Measurements from ENCODE around the gene TASP1.
"Not testable (repeated sequence)": the region's sequence is repeated elsewhere in the genome, so short reads cannot be mapped to it uniquely, and the experiment has no call there.

TASP1 gene

DNA sequence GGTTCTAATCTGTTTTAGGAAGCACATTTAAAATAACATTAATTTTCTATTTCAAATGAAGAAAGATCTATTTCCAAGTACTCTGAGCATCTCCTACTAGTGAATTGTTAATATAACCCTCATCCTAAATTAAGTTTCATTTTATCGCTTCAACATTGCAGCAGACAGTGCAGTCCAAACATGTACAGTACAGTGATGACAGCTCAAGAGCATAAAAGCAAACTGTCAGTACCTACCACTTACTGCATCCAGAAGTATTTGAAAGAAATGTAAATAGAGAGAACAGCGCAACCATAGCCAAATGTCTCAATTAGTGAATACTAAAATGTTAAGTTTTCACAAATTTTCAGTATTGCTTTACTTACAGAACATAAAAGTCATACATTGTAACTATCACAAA, 238.3 kb downstream of the TASP1 start:
- DNase-seq (ENCODE audit: low read depth in 2 of 2) = no peak

DNA sequence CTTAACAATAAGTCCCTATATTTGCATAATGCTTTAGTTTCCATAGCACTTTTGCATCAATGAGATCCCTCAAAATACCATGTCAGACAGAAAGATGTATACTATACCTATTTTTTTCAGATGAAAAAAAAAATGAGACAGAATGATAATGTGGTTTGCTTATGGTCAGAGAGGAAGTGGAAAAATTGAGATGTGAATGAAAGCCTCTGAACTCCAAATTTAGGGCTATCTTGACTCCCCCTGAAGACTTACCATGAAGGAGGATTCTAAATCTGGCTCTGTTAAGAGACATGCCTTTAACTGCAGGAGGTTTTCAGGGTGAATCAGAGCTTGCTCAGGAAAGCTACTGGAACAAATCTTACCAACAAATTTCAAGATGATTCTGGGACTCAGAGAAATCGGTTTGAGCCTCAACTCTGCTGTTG, 241.4 kb downstream of the TASP1 start:
- DNase-seq (ENCODE audit: low read depth in 2 of 2) = no peak

DNA sequence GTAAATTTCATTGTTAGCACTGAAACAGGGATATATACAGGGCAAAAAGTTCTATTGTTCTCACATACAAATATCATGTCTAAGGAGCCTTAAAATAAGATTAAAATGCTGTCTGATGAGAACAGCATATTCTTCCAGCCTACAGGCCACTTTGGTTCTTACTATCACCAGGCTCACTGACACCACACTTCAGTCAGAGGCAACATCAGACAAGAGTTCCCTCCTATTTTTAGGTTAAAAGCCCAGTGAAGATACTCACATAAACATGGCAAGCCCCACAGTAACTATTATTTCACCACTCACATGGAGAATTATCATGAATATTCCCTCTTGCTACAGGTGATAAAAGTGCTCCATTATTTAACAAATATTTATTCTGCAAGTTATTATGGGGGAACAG, 241.9 kb downstream of the TASP1 start:
- no peak for DNase-seq (ENCODE audit: low read depth in 2 of 2)

DNA sequence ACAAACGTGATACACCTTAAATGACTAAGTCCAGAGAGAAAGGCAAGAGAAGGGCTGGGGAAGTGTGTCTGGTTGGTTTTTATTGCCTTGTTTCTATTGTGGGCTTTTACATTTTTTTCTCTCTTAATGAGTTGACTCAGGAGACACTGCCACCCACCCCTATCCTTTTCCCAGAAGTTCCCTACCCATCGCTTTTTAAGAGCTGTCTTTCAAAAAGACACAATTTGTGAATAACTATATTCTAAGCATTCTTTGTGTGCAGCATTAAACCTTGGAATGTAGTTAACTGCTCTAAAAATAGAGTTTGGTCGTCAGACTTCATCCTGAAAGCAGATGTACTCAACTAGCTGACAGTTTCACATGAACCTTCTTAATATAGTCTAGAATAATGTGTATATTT, 242.7 kb downstream of the TASP1 start:
- no peak for DNase-seq (ENCODE audit: low read depth in 2 of 2)

DNA sequence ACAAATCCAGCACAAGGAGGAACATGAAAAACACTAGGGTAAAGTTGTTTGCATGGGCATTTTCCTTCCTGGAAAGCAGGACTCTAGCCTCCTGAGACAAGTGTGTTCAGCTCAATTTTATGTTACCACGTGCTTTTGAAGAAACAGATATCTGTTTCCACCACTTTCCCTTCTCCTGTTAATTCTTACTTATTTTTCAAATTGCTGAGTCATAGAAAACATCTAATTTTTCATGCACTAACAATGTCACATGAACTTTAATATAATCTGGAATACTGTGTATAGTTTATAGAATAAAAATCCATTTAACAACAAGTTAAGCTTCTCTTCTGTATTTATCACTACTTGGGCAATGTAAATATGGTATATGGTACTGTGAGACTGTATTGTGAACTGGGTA, 243.5 kb downstream of the TASP1 start:
- DNase-seq (ENCODE audit: low read depth in 2 of 2) = no peak

DNA sequence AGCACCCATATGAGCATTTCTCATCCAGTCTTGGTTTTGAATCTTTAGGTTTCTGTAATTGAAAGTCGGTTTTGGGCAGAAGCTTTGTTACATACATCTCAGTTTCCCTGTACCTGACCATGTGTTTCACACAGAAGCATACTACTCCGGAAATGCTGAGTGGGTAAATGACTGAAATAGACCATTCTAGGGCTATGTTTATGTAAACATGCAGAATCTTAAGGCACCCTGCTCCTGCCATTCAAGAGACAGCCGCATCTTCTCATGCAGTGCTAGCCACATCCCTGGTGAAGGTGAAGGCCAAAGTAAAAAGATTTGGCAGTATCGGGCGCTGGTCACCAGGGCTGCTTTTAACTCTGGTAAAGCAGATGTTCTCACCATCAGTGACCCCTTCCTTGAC, 246.3 kb downstream of the TASP1 start:
- DNase-seq (ENCODE audit: low read depth in 2 of 2) = no peak

DNA sequence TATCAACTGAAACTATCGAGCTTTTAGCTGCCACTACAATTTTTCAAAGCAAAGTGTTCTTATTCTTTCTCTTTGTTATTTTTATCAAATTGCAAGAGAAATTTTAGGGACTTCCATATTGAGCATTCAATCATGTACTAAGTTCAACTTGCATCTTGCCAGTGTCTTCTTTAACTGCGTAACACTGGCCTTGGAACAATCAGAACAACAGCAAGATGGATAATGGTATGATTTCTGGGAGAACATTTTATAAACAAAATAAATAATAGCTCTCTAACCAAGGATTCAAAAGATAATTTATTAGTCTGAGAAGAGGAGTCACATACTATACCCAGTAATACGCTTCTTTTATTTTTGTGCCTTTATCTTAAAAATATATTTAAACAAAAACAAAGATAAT, 249.6 kb downstream of the TASP1 start:
- no peak for DNase-seq (ENCODE audit: low read depth in 2 of 2)

DNA sequence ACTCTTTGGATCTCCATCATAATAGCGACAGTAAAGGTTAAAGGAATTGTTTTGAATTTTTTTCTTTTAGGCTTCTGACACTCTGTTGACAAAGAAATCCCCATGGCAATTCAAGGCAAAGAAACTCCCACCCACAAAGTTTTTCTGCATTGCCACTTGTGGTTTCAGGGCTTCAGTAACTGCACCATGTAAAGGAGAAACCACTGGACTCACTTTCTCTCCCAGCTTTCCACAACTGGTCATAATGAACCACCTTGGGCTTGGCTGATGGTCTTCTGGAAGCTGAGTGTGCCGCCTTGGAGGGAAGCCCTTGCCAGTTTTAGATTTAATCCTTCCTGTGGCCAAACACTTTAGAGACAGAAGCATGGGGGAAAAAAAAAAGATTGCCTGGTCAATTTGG, 254.6 kb downstream of the TASP1 start:
- no peak for DNase-seq (ENCODE audit: low read depth in 2 of 2)

DNA sequence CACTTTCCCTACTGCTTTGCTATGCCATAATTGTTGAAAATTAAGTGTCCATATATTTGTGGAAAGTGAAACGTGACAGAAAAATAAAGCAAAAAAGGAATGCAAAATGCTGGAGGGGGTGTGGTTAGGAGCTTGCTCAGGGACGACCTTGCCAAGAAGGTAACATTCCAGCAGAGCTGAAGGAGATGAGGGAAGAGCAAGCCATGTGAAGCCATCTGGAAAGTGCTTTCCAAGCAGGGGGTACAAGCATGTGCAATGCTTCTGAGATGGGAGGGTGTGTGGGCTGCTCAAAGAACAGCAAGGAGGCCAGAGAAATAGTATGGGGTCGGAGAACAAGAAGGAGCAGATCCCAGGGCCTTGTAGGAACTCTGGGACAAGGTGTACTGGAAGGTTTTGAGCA, 255.9 kb downstream of the TASP1 start:
- no peak for DNase-seq (ENCODE audit: low read depth in 2 of 2)

DNA sequence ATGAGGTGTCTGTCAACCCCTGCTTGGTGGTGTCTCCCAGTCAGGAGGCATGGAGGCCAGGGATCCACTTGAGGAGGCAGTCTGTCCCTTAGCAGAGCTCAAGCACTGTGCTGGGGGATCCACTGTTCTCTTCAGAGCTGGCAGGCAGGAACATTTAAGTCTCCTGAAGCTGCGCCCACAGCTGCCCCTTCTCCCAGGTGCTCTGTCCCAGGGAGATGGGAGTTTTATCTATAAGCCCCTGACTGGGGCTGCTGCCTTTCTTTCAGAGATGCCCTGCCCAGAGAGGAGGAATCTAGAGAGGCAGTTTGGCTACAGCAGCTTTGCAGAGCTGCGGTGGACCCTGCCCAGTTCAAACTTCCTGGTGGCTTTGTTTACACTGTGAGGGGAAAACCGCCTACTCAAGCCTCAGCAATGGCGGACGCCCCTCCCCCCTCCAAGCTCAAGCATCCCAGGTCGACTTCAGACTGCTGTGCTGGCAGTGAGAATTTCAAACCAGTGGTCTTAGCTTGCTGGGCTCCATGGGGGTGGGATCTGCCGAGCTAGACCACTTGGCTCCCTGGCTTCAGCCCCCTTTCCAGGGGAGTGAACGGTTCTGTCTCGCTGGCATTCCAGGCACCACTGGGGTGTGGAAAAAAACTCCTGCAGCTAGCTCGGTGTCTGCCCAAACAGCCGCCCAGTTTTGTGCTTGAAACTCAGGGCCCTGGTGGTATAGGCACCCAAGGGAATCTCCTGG, 258.1 kb downstream of the TASP1 start:
- not testable (repeated sequence) for DNase-seq (ENCODE audit: low read depth in 2 of 2)

DNA sequence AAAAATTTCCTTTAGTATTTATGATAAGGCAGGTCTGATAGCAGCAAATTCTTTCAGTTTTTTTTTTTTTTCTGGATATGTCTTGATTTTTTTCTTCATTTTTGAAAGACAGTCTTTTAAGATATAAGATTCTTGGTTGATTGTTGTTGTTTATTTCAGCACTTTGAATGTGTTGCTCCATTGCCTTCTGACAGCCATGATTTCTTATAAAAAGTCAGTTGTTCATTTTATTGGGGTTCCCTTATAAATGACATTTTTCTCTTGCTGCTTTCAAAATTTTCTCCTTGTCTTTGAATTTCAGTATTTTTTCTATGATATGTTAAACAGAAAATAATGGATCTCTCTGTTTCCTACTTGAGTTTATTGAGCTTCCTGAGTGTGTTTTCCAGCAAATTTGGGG, 265.3 kb downstream of the TASP1 start:
- no peak for DNase-seq (ENCODE audit: low read depth in 2 of 2)

DNA sequence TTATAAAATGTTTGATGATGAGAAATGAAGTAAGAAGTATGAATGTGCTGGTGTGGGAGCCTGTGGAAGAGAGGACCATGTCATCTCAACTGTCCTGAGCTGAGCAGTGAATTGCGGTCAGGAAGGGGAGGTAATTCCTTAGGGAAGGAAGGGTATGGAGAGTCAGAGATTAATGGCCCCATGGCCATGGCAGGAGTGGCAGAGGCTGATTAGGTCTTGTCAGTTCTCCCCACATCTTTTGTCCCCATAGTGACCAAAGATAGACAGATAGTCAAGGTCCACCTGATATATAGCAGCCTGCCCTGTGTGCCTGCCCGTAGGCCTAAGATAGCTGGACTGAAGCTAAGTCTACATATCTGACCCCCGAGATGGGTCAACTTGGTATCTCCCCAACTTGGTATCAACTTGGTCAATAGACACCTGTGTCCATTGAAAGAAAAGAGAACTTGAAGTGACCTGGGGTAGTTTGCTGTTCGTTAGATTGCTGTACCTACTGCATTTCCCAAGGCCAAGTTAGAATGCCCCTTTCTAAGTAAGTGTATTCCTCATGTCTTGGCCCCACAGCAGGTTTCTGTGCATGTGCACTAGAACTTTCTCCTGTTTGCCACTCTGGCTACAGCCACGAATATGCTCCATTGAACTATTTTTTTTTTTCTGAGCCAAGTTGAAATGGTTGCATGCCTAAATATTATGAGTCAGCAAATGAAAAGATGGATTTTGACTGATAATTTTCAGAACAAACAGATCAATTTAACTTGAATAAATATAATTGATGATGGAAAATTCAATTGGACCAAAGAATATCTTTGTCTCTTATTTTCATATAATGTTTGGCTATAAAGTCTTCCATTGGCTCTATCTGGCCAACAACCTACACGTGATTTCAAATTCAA, 274.2 kb downstream of the TASP1 start:
- no peak for DNase-seq (ENCODE audit: low read depth in 2 of 2)

DNA sequence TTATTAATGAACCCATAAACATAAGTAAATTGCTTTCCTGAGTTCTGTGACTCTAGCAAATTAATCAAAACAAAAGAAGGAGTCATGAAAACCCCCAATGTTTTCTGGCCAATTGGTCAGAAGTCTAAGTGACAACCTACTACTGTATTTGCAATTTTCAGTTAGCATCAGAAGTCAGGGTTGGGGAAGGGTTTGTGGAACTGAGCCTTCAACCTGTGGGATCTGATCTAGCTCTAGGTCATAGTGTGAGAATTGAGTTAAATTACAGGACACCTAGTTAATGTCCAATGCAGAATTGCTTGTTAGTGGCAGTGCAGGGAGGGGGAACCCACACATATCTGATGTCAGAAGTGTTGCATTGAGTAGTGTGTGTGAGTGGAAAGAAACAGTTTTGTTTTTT, 275.3 kb downstream of the TASP1 start:
- no peak for DNase-seq (ENCODE audit: low read depth in 2 of 2)

DNA sequence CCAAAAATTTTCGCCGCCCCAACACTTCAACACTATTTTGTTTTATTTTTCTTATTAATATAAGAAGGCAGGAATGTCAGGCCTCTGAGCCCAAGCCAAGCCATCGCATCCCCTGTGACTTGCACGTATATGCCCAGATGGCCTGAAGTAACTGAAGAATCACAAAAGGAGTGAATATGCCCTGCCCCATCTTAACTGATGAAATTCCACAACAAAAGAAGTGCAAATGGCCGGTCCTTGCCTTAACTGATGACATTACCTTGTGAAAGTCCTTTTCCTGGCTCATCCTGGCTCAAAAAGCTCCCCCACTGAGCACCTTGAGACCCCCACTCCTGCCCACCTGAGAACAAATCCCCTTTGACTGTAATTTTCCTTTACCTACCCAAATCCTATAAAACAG, 276.6 kb downstream of the TASP1 start:
- DNase-seq (ENCODE audit: low read depth in 2 of 2) = not testable (repeated sequence)

DNA sequence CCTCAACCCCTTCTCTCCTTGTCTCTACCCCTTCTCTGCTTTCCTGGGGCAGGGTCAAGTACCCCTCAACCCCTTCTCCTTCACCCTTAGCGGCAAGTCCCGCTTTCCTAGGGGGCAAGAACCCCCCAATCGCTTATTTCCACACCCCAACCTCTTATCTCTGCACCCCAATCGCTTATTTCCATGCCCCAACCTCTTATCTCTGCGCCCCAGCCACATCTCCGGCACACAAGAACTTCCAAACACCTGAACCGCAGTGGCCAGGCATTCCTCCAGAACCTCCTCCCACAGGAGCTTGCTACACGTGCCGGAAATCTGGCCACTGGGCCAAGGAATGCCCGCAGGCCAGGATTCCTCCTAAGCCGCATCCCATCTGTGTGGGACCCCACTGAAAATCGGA, 279.8 kb downstream of the TASP1 start:
- not testable (repeated sequence) for DNase-seq (ENCODE audit: low read depth in 2 of 2)

DNA sequence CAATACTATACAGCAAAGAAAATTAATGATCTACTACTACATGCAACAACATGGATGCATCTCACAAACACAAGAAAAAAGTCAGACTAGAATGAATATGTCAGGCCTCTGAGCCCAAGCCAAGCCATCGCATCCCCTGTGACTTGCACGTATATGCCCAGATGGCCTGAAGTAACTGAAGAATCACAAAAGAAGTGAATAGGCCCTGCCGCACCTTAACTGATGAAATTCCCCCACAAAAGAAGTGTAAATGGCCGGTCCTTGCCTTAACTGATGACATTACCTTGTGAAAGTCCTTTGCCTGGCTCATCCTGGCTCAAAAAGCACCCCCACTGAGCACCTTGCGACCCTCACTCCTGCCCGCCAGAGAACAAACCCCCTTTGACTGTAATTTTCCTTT, 280.9 kb downstream of the TASP1 start:
- not testable (repeated sequence) for DNase-seq (ENCODE audit: low read depth in 2 of 2)

DNA sequence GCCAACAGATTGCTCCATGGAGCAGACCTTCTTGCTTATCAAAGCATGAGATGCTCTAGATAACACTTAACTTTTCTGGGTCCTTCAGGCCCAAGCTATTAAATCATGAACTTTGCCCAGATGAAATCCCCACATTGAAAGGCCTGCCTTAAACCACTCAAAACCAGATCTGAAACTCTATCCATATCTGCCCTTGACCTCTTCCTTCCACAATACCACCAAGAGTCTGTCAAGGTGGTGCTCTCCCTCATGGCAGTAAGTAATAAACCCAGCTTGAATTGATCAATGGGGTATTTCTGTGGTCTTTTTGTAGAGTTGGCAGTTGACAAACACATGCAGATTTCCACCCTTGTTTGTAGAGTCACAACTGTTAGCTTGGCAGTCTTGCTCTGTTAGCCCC, 282.1 kb downstream of the TASP1 start:
- no peak for DNase-seq (ENCODE audit: low read depth in 2 of 2)

DNA sequence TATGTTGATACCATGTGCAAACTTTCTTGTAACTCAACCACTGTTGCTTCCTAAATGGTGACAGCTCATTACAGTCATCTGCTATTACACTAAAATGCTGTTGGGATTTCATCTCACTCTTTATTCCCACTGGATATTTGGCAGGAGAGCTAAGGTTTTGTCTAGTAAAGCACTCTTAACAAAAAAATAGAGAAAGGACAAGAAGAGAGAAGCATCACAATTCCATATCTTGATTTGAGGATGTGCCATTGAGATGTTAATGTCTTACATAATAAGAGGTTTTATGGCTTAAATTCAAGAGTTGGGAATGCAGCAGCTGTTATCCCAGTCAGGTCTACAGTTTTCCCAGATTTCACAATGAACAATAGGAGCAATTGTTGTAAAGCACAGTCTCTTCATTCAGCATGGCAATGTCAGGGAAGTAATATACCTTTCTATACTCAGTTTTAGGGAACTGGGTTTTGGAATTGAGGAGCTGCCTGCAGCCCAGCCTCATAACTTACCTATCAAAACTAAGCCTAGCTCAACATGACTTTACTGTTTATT, 282.7 kb downstream of the TASP1 start:
- no peak for DNase-seq (ENCODE audit: low read depth in 2 of 2)

DNA sequence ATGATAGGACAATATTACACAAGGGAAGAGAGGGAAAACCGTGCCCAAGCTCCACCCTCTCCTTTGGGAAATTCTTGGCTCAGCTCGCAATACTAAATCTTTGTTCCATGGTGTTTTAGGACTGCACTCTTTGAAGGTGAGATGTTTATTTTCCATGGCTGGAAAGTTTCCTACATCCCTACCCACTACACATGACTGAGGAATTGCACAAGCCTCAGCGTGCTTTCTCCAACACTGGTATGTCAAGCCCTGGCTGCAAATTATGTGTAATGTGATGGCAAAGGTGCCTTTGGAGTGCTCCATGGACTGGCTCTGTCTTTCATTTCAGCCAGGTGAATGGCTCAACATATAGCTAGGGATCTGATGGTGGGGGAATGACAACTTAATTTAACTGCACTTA, 283.3 kb downstream of the TASP1 start:
- no peak for DNase-seq (ENCODE audit: low read depth in 2 of 2)

DNA sequence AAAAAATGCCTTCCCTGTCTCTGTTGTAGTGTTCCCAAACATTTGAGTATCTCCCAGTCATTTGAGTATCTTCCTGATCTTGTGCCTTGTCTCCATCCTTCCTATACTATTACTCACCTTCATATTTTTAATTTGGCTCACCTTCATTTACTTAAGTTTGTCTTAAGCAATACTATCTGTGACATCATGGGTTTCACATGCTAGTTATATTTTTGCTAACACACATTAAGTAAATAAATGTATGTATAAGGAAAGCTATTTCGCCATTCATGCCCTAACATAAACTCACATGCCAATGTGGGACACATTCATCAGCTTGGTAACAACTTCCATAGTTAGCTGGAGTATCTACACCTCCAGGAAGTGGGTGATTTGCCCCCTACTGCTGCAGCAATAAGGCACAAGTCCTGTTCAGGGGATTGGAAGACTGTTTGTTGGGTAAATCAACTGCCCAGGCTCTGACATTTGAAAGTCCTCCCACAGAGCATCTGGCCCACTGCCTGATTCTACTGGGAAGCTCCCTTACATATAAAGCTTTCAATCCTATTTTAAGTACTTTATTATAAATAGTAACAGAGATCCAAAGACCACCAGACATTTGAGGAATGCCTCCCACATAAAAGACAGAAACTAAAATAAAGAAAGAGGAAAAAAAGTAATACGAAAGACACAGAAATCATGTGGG, 285.3 kb downstream of the TASP1 start:
- no peak for DNase-seq (ENCODE audit: low read depth in 2 of 2)

DNA sequence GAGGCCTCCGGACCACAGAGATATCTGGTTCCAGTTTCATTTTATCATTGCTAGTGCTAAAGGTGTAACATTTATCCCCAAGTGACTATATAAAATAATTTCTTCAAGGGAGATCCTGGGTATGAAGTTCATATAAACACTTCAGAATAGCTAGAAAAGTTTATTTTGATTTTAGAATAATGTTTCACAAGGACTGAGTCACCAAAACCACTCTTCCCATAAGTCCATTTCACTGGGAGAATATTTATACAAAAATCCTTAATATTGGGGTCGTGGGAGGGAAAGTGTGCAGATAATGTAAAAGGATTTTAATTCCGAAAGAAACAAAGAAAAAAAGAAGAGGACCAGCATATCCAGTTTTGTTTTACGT, 289.5 kb downstream of the TASP1 start:
- DNase-seq (ENCODE audit: low read depth in 2 of 2) = no peak
